GM23338 (cell line): ENCODE data around the gene PHKA2. TPM values are rescaled to one million over a fixed set of nuclear protein-coding genes. Genes with fewer than 3 reads are reported as not detected.

ENCODE experiments used
- ATAC-seq: fragments of 200-7000 bp; cut with Tn5 transposase; 3 replicates; pipeline ENCODE4 v1.9.1; 2020
- DNase-seq: peaks from one replicate; pipeline ENCODE4 v3.0.0-alpha.2; 2015; ENCODE audit warnings: low spot score
- H2AFZ ChIP-seq: fragments of 200-600 bp; sonication (generic); 2 replicates; pipeline ENCODE4 v1.8.0; 2016; ENCODE audit warnings: antibody characterized with exemption, mild to moderate bottlenecking, moderate library complexity
- H3F3A ChIP-seq: fragments of 200-600 bp; sonication (generic); replicated peaks from 2 replicates; pipeline ENCODE4 v1.8.0; 2017; ENCODE audit warnings: antibody characterized with exemption, mixed run types, low read depth
- H3K27ac ChIP-seq: fragments of 200-600 bp; sonication (generic); 2 replicates; pipeline ENCODE4 v1.6.1; 2016; ENCODE audit warnings: low read depth
- H3K27me3 ChIP-seq: fragments of 200-600 bp; sonication (generic); 2 replicates; pipeline ENCODE4 v1.8.0; 2016; ENCODE audit warnings: mild to moderate bottlenecking, mixed run types, moderate library complexity; ENCODE audit not compliant: insufficient read depth
- H3K36me3 ChIP-seq: fragments of 200-600 bp; sonication (generic); 2 replicates; pipeline ENCODE4 v1.8.0; 2016; ENCODE audit warnings: mild to moderate bottlenecking; ENCODE audit not compliant: insufficient read depth
- H3K4me1 ChIP-seq: fragments of 200-600 bp; sonication (generic); 2 replicates; pipeline ENCODE4 v1.8.0; 2016; ENCODE audit warnings: mild to moderate bottlenecking, moderate library complexity; ENCODE audit not compliant: insufficient read depth
- H3K4me2 ChIP-seq: fragments of 200-600 bp; sonication (generic); 2 replicates; pipeline ENCODE4 v1.7.1; 2017; ENCODE audit warnings: mixed run types
- H3K4me3 ChIP-seq: fragments of 200-600 bp; sonication (generic); 2 replicates; pipeline ENCODE4 v1.6.1; 2016; ENCODE audit warnings: mixed run types
- H3K79me2 ChIP-seq: fragments of 200-600 bp; sonication (generic); replicated peaks from 2 replicates; pipeline ENCODE4 v1.8.0; 2017; ENCODE audit warnings: mild to moderate bottlenecking; ENCODE audit not compliant: insufficient read depth
- H3K9me2 ChIP-seq: fragments of 200-600 bp; sonication (generic); 2 replicates; pipeline ENCODE4 v1.8.0; 2017; ENCODE audit not compliant: insufficient read depth
- H4K20me1 ChIP-seq: fragments of 200-600 bp; sonication (generic); replicated peaks from 2 replicates; pipeline ENCODE4 v1.8.0; 2017; ENCODE audit warnings: mild to moderate bottlenecking; ENCODE audit not compliant: insufficient read depth
- H3K27ac Mint-ChIP-seq: 2 replicates; pipeline ENCODE4 v1.8.0; 2020; ENCODE audit warnings: inconsistent platforms, mild to moderate bottlenecking, moderate library complexity, mixed read lengths
- H3K27me3 Mint-ChIP-seq: 3 replicates; pipeline ENCODE4 v1.8.0; 2022; ENCODE audit warnings: low read depth, mild to moderate bottlenecking, moderate library complexity, mixed read lengths, inconsistent platforms; ENCODE audit not compliant: insufficient read depth, poor library complexity
- H3K36me3 Mint-ChIP-seq: 3 replicates; pipeline ENCODE4 v1.8.0; 2021; ENCODE audit warnings: low read depth, mild to moderate bottlenecking, inconsistent platforms, moderate library complexity, mixed read lengths
- H3K4me1 Mint-ChIP-seq: 3 replicates; pipeline ENCODE4 v1.8.0; 2020; ENCODE audit warnings: mild to moderate bottlenecking, inconsistent platforms, mixed read lengths
- H3K4me3 Mint-ChIP-seq: 3 replicates; pipeline ENCODE4 v1.8.0; 2021; ENCODE audit warnings: moderate library complexity, mild to moderate bottlenecking, inconsistent platforms, mixed read lengths
- H3K9me3 Mint-ChIP-seq: 3 replicates; pipeline ENCODE4 v1.8.0; 2020; ENCODE audit warnings: moderate library complexity, mild to moderate bottlenecking, inconsistent platforms, mixed read lengths
- CREB1 ChIP-seq: fragments of 250-450 bp; sonication (Bioruptor Pico); IDR thresholded peaks from 2 replicates; pipeline ENCODE4 v1.5.0; 2020; ENCODE audit warnings: low read depth, mild to moderate bottlenecking, moderate library complexity
- ETS1 ChIP-seq: IDR thresholded peaks from 2 replicates; pipeline ENCODE4 v1.6.1; 2016; ENCODE audit warnings: antibody characterized with exemption
- EZH2 ChIP-seq: fragments of 200-600 bp; sonication (generic); IDR thresholded peaks from one replicate; pipeline ENCODE4 v1.8.0; 2017; ENCODE audit warnings: antibody characterized with exemption, mild to moderate bottlenecking, low read depth; ENCODE audit not compliant: unreplicated experiment
- EZH2phosphoT487 ChIP-seq: fragments of 200-600 bp; sonication (generic); IDR thresholded peaks from one replicate; pipeline ENCODE4 v1.8.1; 2018; ENCODE audit warnings: antibody characterized with exemption; ENCODE audit not compliant: unreplicated experiment
- JUNB ChIP-seq: IDR thresholded peaks from one replicate; pipeline ENCODE4 v1.6.1; 2016; ENCODE audit warnings: antibody characterized with exemption; ENCODE audit not compliant: unreplicated experiment
- NANOG ChIP-seq: IDR thresholded peaks from 2 replicates; pipeline ENCODE4 v1.6.1; 2016; ENCODE audit warnings: antibody characterized with exemption, borderline replicate concordance
- POLR2AphosphoS5 ChIP-seq: IDR thresholded peaks from 2 replicates; pipeline ENCODE4 v1.6.1; 2016; ENCODE audit warnings: antibody characterized with exemption, low read depth
- STAT1 ChIP-seq: IDR thresholded peaks from one replicate; pipeline ENCODE4 v1.6.1; 2016; ENCODE audit warnings: antibody characterized with exemption; ENCODE audit not compliant: unreplicated experiment
- ZNF114 ChIP-seq: fragments of 250-450 bp; sonication (Bioruptor Pico); IDR thresholded peaks from 2 replicates; pipeline ENCODE4 v1.5.0; 2020; ENCODE audit warnings: mild to moderate bottlenecking, moderate library complexity
- ZNF331 ChIP-seq: fragments of 250-450 bp; sonication (Bioruptor Pico); IDR thresholded peaks from 2 replicates; pipeline ENCODE4 v1.5.0; 2020; ENCODE audit warnings: low read depth, mild to moderate bottlenecking, moderate library complexity
- polyA plus RNA-seq: library from polyadenylated mRNA; unstranded; fragments of >200 nt; fragmentation: Nextera tagmentation; extraction: Ambion mirVana; gene quantifications from 2 replicates; pipeline ENCODE4 v1.2.1, GENCODE V29; 2016
- total RNA-seq: library from RNA; depleted of rRNA; stranded (reverse); fragments of >200 nt; shearing (Covaris generic); gene quantifications from 2 replicates; pipeline ENCODE4 v1.2.3, GENCODE V29; 2014
- TF ChIP-seq, protein P1 (sequence below): fragments of 250-450 bp; sonication (Bioruptor Pico); IDR thresholded peaks from 2 replicates; pipeline ENCODE4 v1.5.0; 2020; ENCODE audit warnings: mild to moderate bottlenecking, moderate library complexity
- TF ChIP-seq, protein P2 (sequence below), 2 experiments: fragments of 200-600 bp in 1 of 2; sonication (generic) in 1 of 2; conservative IDR thresholded peaks; 2 replicates each; pipeline versions ENCODE4 v1.5.1 to v1.6.1; 2016 to 2017; ENCODE audit warnings: antibody characterized with exemption in 2 of 2, low read depth in 2 of 2, mild to moderate bottlenecking in 2 of 2, moderate library complexity in 1 of 2
- TF ChIP-seq, protein P3 (sequence below): IDR thresholded peaks from one replicate; pipeline ENCODE4 v1.6.1; 2018; ENCODE audit warnings: antibody characterized with exemption; ENCODE audit not compliant: unreplicated experiment

Gene PHKA2
- total and polyA plus RNA-seq, 2 experiments from 2014 or later: 8.0 to 23.9 TPM

DNA sequence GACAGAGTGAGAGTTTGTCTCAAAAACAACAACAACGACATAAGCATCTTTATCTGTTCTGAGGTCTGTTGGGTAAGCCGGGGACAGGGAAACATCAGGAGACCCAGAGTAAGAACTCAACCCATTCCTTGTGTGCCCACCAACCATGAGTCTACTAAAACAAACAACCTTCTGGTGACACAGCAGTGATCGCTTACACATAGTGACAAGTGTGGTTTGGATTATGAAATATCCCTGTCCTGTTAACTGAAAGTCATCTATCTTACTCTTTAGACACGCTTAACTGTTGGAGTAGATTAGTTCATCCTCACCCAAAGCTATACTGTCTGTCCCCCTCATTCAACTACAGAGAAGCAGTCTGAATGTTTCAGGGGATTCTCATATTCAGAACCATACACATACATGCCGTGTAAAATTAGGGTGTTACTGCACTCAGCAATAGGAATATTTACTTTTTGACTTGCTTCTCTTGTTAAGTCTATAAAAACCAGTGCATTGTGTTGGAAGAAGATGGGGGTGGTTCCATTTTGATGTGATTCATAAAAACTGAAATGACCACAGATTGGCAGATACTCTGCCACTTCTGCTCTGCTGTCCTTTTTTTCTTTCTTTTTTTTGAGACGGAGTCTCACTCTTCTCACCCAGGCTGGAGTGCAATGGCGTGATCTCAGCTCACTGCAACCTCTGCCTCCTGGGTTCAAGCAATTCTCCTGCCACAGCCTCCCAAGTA lies 27.4 kb downstream of the PHKA2 start:
- Mint-ChIP-seq H3K27me3 (peaks cover under 1% of the 10 kb centered on the region), H3K4me3 (no peak overlapping the region), H3K36me3 (peaks cover 3% of the 10 kb centered on the region; the same call in 2 of the 3 replicates), H3K27ac (no peak overlapping the region), H3K4me1 (peaks cover 9% of the 10 kb centered on the region), H3K9me3 (no peaks in the 10 kb centered on the region)
- no peak for ATAC-seq
- no peak overlapping the region for H3K27ac ChIP-seq
- no peak overlapping the region for H3K4me3 ChIP-seq
- no peak overlapping the region for H3K4me2 ChIP-seq
- H3K79me2 ChIP-seq: no peaks in the 10 kb centered on the region; the same call in 1 of the 2 replicates
- no peaks in the 10 kb centered on the region for H4K20me1 ChIP-seq
- H3K27me3 ChIP-seq: no peaks in the 10 kb centered on the region
- H2AFZ ChIP-seq: no peak overlapping the region
- no peaks in the 10 kb centered on the region for H3F3A ChIP-seq
- no peaks in the 10 kb centered on the region for H3K4me1 ChIP-seq
- no peak for TF ChIP-seq STAT1
- TF ChIP-seq EZH2: no peak
- TF ChIP-seq NANOG: no peak
- no peak for TF ChIP-seq EZH2phosphoT487
- TF ChIP-seq, protein P1, sequence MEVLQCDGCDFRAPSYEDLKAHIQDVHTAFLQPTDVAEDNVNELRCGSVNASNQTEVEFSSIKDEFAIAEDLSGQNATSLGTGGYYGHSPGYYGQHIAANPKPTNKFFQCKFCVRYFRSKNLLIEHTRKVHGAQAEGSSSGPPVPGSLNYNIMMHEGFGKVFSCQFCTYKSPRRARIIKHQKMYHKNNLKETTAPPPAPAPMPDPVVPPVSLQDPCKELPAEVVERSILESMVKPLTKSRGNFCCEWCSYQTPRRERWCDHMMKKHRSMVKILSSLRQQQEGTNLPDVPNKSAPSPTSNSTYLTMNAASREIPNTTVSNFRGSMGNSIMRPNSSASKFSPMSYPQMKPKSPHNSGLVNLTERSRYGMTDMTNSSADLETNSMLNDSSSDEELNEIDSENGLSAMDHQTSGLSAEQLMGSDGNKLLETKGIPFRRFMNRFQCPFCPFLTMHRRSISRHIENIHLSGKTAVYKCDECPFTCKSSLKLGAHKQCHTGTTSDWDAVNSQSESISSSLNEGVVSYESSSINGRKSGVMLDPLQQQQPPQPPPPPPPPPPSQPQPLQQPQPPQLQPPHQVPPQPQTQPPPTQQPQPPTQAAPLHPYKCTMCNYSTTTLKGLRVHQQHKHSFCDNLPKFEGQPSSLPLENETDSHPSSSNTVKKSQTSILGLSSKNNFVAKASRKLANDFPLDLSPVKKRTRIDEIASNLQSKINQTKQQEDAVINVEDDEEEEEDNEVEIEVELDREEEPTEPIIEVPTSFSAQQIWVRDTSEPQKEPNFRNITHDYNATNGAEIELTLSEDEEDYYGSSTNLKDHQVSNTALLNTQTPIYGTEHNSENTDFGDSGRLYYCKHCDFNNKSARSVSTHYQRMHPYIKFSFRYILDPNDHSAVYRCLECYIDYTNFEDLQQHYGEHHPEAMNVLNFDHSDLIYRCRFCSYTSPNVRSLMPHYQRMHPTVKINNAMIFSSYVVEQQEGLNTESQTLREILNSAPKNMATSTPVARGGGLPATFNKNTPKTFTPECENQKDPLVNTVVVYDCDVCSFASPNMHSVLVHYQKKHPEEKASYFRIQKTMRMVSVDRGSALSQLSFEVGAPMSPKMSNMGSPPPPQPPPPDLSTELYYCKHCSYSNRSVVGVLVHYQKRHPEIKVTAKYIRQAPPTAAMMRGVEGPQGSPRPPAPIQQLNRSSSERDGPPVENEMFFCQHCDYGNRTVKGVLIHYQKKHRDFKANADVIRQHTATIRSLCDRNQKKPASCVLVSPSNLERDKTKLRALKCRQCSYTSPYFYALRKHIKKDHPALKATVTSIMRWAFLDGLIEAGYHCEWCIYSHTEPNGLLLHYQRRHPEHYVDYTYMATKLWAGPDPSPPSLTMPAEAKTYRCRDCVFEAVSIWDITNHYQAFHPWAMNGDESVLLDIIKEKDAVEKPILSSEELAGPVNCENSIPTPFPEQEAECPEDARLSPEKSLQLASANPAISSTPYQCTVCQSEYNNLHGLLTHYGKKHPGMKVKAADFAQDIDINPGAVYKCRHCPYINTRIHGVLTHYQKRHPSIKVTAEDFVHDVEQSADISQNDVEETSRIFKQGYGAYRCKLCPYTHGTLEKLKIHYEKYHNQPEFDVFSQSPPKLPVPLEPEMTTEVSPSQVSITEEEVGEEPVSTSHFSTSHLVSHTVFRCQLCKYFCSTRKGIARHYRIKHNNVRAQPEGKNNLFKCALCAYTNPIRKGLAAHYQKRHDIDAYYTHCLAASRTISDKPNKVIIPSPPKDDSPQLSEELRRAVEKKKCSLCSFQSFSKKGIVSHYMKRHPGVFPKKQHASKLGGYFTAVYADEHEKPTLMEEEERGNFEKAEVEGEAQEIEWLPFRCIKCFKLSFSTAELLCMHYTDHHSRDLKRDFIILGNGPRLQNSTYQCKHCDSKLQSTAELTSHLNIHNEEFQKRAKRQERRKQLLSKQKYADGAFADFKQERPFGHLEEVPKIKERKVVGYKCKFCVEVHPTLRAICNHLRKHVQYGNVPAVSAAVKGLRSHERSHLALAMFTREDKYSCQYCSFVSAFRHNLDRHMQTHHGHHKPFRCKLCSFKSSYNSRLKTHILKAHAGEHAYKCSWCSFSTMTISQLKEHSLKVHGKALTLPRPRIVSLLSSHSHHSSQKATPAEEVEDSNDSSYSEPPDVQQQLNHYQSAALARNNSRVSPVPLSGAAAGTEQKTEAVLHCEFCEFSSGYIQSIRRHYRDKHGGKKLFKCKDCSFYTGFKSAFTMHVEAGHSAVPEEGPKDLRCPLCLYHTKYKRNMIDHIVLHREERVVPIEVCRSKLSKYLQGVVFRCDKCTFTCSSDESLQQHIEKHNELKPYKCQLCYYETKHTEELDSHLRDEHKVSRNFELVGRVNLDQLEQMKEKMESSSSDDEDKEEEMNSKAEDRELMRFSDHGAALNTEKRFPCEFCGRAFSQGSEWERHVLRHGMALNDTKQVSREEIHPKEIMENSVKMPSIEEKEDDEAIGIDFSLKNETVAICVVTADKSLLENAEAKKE (CRISPR knock-in tag): no peak
- TF ChIP-seq CREB1 (CRISPR knock-in tag): no peak
- no peak for TF ChIP-seq ZNF114 (CRISPR knock-in tag)
- TF ChIP-seq ETS1: no peak
- no peak for TF ChIP-seq JUNB
- TF ChIP-seq POLR2AphosphoS5: no peak
- TF ChIP-seq, protein P2, sequence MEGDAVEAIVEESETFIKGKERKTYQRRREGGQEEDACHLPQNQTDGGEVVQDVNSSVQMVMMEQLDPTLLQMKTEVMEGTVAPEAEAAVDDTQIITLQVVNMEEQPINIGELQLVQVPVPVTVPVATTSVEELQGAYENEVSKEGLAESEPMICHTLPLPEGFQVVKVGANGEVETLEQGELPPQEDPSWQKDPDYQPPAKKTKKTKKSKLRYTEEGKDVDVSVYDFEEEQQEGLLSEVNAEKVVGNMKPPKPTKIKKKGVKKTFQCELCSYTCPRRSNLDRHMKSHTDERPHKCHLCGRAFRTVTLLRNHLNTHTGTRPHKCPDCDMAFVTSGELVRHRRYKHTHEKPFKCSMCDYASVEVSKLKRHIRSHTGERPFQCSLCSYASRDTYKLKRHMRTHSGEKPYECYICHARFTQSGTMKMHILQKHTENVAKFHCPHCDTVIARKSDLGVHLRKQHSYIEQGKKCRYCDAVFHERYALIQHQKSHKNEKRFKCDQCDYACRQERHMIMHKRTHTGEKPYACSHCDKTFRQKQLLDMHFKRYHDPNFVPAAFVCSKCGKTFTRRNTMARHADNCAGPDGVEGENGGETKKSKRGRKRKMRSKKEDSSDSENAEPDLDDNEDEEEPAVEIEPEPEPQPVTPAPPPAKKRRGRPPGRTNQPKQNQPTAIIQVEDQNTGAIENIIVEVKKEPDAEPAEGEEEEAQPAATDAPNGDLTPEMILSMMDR (conservative IDR thresholded peaks at IDR 0.05; ENCODE audit: low read depth in 2 of 2): no peak
- no peak for TF ChIP-seq ZNF331 (CRISPR knock-in tag)
- TF ChIP-seq, protein P3, sequence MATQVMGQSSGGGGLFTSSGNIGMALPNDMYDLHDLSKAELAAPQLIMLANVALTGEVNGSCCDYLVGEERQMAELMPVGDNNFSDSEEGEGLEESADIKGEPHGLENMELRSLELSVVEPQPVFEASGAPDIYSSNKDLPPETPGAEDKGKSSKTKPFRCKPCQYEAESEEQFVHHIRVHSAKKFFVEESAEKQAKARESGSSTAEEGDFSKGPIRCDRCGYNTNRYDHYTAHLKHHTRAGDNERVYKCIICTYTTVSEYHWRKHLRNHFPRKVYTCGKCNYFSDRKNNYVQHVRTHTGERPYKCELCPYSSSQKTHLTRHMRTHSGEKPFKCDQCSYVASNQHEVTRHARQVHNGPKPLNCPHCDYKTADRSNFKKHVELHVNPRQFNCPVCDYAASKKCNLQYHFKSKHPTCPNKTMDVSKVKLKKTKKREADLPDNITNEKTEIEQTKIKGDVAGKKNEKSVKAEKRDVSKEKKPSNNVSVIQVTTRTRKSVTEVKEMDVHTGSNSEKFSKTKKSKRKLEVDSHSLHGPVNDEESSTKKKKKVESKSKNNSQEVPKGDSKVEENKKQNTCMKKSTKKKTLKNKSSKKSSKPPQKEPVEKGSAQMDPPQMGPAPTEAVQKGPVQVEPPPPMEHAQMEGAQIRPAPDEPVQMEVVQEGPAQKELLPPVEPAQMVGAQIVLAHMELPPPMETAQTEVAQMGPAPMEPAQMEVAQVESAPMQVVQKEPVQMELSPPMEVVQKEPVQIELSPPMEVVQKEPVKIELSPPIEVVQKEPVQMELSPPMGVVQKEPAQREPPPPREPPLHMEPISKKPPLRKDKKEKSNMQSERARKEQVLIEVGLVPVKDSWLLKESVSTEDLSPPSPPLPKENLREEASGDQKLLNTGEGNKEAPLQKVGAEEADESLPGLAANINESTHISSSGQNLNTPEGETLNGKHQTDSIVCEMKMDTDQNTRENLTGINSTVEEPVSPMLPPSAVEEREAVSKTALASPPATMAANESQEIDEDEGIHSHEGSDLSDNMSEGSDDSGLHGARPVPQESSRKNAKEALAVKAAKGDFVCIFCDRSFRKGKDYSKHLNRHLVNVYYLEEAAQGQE: no peak
- H3K36me3 ChIP-seq: no peaks in the 10 kb centered on the region
- no peaks in the 10 kb centered on the region for H3K9me2 ChIP-seq
- DNase-seq: no peak
